ACC112 (cell line): ENCODE results near the gene MACROD2.
A peak's percentile ranks its signal among the peaks of the same experiment; 100 is the strongest.
"Not testable (repeated sequence)": the region's sequence is repeated elsewhere in the genome, so short reads cannot be mapped to it uniquely, and the experiment has no call there.

Experiments used
- H2AFZ ChIP-seq: fragments of 200-600 bp; sonication (generic); one replicate; pipeline ENCODE4 v1.6.0; 2017; ENCODE audit warnings: antibody characterized with exemption, low read length; ENCODE audit not compliant: unreplicated experiment
- H3K27ac ChIP-seq: fragments of 200-600 bp; sonication (generic); 2 replicates; pipeline ENCODE4 v1.5.1; 2014; ENCODE audit warnings: low read depth, mild to moderate bottlenecking, antibody characterized with exemption, low read length, moderate library complexity
- H3K27me3 ChIP-seq: fragments of 200-600 bp; sonication (generic); 2 replicates; pipeline ENCODE4 v1.6.1; 2014; ENCODE audit warnings: mild to moderate bottlenecking, antibody characterized with exemption, low read length, moderate library complexity, mixed read lengths; ENCODE audit not compliant: insufficient read depth
- H3K36me3 ChIP-seq: fragments of 200-600 bp; sonication (generic); 2 replicates; pipeline ENCODE4 v1.6.1; 2016; ENCODE audit warnings: mild to moderate bottlenecking, antibody characterized with exemption, low read length, moderate library complexity, mixed read lengths; ENCODE audit not compliant: insufficient read depth
- H3K4me1 ChIP-seq: fragments of 200-600 bp; sonication (generic); one replicate; pipeline ENCODE4 v1.6.1; 2016; ENCODE audit warnings: low read length, mixed read lengths; ENCODE audit not compliant: insufficient read depth, unreplicated experiment, control insufficient read depth
- H3K4me3 ChIP-seq: fragments of 200-600 bp; sonication (generic); 2 replicates; pipeline ENCODE4 v1.5.1; 2014; ENCODE audit warnings: mild to moderate bottlenecking, low read depth, low read length
- H3K79me2 ChIP-seq: fragments of 200-600 bp; sonication (generic); one replicate; pipeline ENCODE4 v1.6.0; 2016; ENCODE audit warnings: low read length; ENCODE audit not compliant: control insufficient read depth, unreplicated experiment, insufficient read depth

Gene MACROD2

GRCh38 chr20:14449323-14449722 is 454.0 kb downstream of the MACROD2 start:
- Histone ChIP-seq H3K27ac (no peak overlapping the region), H2AFZ (no peak overlapping the region), H3K79me2 (no peaks in the 10 kb centered on the region), H3K4me3 (no peak overlapping the region), H3K27me3 (no peaks in the 10 kb centered on the region), H3K36me3 (no peaks in the 10 kb centered on the region), H3K4me1 (peaks cover 22% of the 10 kb centered on the region)

GRCh38 chr20:14450256-14450655 is 454.9 kb downstream of the MACROD2 start:
- no peaks in the 10 kb centered on the region for H3K36me3 ChIP-seq
- peaks cover 16% of the 10 kb centered on the region for H3K4me1 ChIP-seq
- H3K27ac ChIP-seq, result no peak overlapping the region
- H3K4me3 ChIP-seq, result no peak overlapping the region
- H3K79me2 ChIP-seq, result no peaks in the 10 kb centered on the region
- H3K27me3 ChIP-seq, result no peaks in the 10 kb centered on the region
- no peak overlapping the region for H2AFZ ChIP-seq

GRCh38 chr20:14451458-14451857 is 456.1 kb downstream of the MACROD2 start:
- Histone ChIP-seq H3K4me3 (no peak overlapping the region), H2AFZ (no peak overlapping the region), H3K27ac (no peak overlapping the region), H3K4me1 (peaks cover 10% of the 10 kb centered on the region), H3K27me3 (no peaks in the 10 kb centered on the region), H3K36me3 (no peaks in the 10 kb centered on the region), H3K79me2 (no peaks in the 10 kb centered on the region)

DNA sequence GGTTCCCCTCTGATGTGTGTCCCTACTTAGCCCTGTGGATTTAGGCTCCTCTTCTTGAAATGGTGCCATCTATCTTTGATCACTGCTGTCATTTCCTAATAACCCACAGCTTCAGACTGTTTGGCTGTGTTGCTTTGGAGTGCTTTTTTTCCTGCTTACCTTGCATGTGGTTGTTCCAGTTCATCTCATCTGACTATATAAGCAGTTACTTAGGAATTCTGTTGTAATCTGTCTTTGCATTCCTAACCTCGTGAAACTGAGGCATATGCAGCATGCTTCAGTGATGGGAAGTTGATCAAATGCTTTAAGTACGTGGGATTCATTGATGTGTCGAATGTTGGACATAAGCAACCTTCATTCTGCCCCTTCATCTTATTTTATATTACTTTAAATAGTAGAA is 457.9 kb downstream of the MACROD2 start:
- H3K27me3 ChIP-seq, result no peaks in the 10 kb centered on the region
- H3K4me1 ChIP-seq, result peaks cover 10% of the 10 kb centered on the region
- H3K4me3 ChIP-seq, result no peak overlapping the region
- no peaks in the 10 kb centered on the region for H3K79me2 ChIP-seq
- H2AFZ ChIP-seq, result no peak overlapping the region
- no peak overlapping the region for H3K27ac ChIP-seq
- H3K36me3 ChIP-seq, result no peaks in the 10 kb centered on the region

DNA sequence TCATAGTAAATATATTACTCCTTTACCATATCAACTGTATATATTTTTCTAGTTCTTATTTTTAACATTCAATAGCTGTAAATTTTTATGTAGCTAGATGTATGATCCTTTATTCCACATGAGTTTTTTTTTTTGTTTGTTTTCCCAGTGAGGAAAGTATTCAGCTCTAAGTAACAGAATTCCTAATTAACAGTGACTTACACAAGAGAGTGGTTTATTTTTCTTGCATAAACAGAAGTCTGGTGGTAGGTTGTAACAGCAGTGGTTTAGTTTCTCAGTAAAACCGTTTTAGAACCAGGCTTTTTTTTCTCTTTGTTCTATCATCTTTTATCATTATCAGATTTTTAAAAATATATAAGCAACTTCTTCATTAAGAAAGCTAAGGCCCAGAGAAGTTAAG is 459.0 kb downstream of the MACROD2 start:
- Histone ChIP-seq H3K36me3 (no peaks in the 10 kb centered on the region), H3K79me2 (no peaks in the 10 kb centered on the region), H3K27me3 (no peaks in the 10 kb centered on the region), H3K4me3 (no peak overlapping the region), H2AFZ (no peak overlapping the region), H3K4me1 (peaks cover 6% of the 10 kb centered on the region), H3K27ac (no peak overlapping the region)

DNA sequence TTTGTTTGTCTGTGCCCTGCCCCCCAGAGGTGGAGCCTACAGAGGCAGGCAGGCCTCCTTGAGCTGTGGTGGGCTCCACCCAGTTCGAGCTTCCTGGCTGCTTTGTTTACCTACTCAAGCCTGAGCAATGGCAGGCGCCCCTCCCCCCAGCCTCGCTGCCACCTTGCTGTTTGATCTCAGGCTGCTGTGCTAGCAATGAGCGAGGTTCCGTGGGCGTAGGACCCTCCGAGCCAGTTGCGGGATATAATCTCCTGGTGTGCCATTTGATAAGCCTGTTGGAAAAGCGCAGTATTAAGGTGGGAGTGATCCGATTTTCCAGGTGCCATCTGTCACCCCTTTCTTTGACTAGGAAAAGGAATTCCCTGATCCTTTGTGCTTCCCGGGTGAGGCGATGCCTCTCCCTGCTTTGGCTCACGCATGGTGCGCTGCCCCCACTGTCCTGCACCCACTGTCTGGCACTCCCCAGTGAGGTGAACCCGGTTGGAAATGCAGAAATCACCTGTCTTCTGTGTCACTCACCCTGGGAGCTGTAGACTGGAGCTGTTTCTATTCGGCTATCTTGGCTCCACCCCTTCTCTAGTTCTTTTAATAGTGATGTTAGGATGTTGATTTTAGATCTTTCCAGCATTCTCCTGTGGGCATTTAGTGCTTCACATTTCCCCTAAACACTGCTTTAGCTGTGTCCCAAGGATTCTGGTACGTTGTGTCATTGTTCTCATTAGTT is 471.9 kb downstream of the MACROD2 start:
- not testable (repeated sequence) for H3K27ac ChIP-seq, H3K27me3 ChIP-seq, H3K4me3 ChIP-seq, H3K4me1 ChIP-seq, H2AFZ ChIP-seq, H3K36me3 ChIP-seq, H3K79me2 ChIP-seq

- H3K36me3 ChIP-seq, result no peaks in the 10 kb centered on the region
- H3K4me3 ChIP-seq, result no peak overlapping the region
- no peaks in the 10 kb centered on the region for H3K4me1 ChIP-seq
- H3K27ac ChIP-seq, result no peak overlapping the region
- no peaks in the 10 kb centered on the region for H3K27me3 ChIP-seq
- no peak overlapping the region for H2AFZ ChIP-seq
- H3K79me2 ChIP-seq, result no peaks in the 10 kb centered on the region
Measured at GRCh38 chr20:14470231-14470899, 475.0 kb downstream of the MACROD2 start.

- Histone ChIP-seq H2AFZ (no peak overlapping the region), H3K27ac (no peak overlapping the region), H3K36me3 (no peaks in the 10 kb centered on the region), H3K4me1 (no peaks in the 10 kb centered on the region), H3K79me2 (no peaks in the 10 kb centered on the region), H3K27me3 (no peaks in the 10 kb centered on the region), H3K4me3 (no peak overlapping the region)
Measured at GRCh38 chr20:14470977-14471661, 475.8 kb downstream of the MACROD2 start.

DNA sequence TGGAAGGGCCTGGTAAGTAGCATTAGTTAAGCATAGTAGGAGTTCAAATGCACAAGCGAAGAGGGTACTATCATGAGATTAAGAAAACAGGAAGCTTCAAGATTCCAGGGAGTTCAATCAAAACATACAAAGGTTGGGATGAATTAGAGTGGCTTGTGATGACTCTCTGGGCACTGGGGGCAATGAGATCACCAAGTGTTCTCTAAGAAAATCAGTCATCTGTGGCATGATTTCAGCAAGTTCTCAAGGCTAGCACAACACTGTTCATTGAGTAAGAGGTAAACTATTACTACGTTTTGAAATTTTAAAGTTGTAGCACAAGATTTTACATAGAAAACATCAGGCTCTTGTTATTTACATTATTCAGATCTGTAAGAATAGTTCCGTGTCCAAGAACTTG is 481.8 kb downstream of the MACROD2 start:
- H3K27me3 ChIP-seq, result no peaks in the 10 kb centered on the region
- peaks cover 29% of the 10 kb centered on the region for H3K4me1 ChIP-seq
- H3K4me3 ChIP-seq, result no peak overlapping the region; the same call in 1 of the 2 replicates
- peak overlapping the region; percentile 21 for H2AFZ ChIP-seq
- H3K79me2 ChIP-seq, result no peaks in the 10 kb centered on the region
- no peaks in the 10 kb centered on the region for H3K36me3 ChIP-seq
- H3K27ac ChIP-seq, result peak overlapping the region; percentile 69

- no peaks in the 10 kb centered on the region for H3K36me3 ChIP-seq
- H3K27me3 ChIP-seq, result no peaks in the 10 kb centered on the region
- no peak overlapping the region for H3K4me3 ChIP-seq
- H3K27ac ChIP-seq, result peak overlapping the region; percentile 62; the same call in 1 of the 2 replicates
- H3K79me2 ChIP-seq, result no peaks in the 10 kb centered on the region
- H2AFZ ChIP-seq, result no peak overlapping the region
- peaks cover 29% of the 10 kb centered on the region for H3K4me1 ChIP-seq
Measured at GRCh38 chr20:14478126-14478525, 482.8 kb downstream of the MACROD2 start.
